Right lobe of liver (tissue), 4 donors: ENCODE results near the gene MRGPRD.

Source experiments
- CTCF ChIP-seq, 4 donors: fragments of 200-600 bp in 3 of 4; fragments of 450-650 bp in 1 of 4; IDR thresholded peaks; one replicate each; pipeline versions ENCODE4 v1.5.1 to v1.8.0; 2016 to 2022; ENCODE audit warnings: antibody characterized with exemption in 4 of 4, mild to moderate bottlenecking in 2 of 4
- POLR2A ChIP-seq: fragments of 450-650 bp; IDR thresholded peaks from one replicate; pipeline ENCODE4 v1.6.1; 2017; ENCODE audit warnings: antibody characterized with exemption, mild to moderate bottlenecking
- donor health status: DM: no; HTN: no; CAD: no.
- donor health status: DM: no; HTN: no; CAD: no.
- donor health status: DM: no; HTN: yes; CAD: no.

- TF ChIP-seq POLR2A (no peak), CTCF (IDR thresholded peaks at IDR 0.05) (no peak)
Observed at GRCh38 chr11:69001243-69002081, 20.7 kb upstream of the MRGPRD start.
